Inferior parietal cortex (tissue), 1 donor: ENCODE data around the gene NINL.
"Not testable (repeated sequence)": the region's sequence is repeated elsewhere in the genome, so short reads cannot be mapped to it uniquely, and the experiment has no call there.

Experiments
- DNase-seq: peaks from one replicate; pipeline ENCODE4 v3.0.0-alpha.2; 2016; ENCODE audit errors: extremely low spot score

The NINL gene

GRCh38 chr20:25592135-25592852 lies 7.0 kb upstream of the NINL start:
- DNase-seq = no peak

GRCh38 chr20:25590778-25591177 lies 5.4 kb upstream of the NINL start:
- DNase-seq = not testable (repeated sequence)

DNA sequence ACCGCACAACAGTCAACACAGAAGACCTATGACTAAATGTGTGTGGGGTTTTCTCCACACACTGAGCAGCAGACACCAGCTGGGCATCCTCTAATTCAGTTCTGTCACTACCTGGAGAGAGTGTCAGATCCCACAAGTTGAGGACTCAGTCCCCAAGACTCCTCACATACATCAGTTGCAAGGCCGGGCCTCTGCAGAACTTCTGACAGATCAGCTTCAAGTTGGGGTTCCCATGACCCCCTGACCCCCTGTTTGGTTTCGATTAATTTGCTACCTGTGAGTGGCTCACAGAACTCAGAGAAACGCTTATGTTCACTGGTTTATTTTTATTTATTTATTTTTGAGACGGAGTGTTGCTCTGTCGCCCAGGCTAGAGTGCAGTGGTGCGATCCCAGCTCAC lies 3.2 kb upstream of the NINL start:
- no peak for DNase-seq

DNA sequence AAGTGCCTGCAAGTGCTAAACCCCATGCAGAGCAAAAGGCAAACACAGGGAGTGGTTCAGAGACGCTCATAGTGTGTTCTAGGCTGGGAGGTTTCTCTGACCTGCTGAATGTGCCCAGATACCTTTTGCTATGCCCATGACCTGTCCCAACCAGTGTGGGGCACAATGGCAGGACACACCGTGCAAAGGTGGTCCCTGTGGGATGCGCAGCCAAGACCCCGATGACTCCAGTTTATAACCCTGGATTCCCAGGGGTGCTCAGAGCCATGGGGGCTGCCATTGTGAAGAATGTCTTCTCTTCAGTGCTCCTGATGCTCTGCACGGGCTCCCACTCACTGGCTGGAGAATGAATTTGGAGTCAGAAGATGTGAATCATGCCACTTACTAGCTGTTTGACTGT lies 2.2 kb upstream of the NINL start:
- DNase-seq = no peak

DNA sequence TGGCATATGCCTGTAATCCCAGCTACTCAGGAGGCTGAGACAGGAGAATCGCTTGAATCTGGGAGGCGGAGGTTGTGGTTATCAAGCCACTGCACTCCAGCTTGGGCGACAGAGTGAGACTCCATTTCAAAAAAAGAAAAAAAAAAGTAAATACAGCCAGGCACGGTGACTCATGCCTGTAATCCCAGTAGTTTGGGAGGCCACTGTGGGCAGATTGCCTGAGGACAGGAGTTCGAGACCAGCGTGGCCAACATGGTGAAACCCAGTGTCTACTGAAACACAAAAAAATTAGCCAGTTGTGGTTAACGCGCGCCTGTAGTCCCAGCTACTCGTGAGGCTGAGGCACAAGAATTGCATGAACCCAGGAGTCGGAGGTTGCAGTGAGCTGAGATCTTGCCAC lies 1.5 kb upstream of the NINL start:
- no peak for DNase-seq

DNA sequence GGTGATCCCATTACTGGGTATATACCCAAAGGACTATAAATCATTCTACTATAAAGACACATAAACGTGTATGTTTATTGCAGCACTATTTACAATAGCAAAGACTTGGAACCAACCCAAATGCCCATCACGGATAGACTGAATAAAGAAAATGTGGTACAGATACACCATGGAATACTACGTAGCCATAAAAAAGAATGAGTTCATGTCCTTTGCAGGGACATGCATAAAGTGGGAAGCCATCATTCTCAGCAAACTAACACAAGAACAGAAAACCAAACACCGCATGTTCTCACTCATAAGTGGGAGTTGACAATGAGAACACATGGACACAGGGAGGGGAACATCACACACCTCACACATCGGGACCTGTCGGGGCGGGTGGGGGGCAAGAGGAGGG lies 1.7 kb downstream of the NINL start:
- DNase-seq = not testable (repeated sequence)

DNA sequence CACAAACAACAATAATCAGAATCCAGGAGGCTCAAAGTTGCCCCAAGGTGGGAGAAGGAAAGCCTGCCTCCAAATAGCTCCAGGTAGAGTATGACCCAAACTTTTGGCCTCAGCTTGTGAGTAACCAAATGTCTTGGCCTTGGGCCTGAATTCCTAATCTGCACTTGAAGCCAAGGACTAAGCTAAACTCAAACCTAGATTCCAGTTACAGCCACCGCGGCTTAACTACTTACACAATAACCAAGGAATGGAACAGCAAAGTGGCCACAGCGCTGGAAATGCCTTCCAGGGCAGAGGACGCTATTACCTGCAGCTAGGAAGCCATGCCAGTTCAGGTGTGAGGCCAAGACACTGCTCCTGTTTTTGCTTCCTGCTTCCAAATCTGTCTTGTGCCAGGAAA lies 4.6 kb downstream of the NINL start:
- no peak for DNase-seq

DNA sequence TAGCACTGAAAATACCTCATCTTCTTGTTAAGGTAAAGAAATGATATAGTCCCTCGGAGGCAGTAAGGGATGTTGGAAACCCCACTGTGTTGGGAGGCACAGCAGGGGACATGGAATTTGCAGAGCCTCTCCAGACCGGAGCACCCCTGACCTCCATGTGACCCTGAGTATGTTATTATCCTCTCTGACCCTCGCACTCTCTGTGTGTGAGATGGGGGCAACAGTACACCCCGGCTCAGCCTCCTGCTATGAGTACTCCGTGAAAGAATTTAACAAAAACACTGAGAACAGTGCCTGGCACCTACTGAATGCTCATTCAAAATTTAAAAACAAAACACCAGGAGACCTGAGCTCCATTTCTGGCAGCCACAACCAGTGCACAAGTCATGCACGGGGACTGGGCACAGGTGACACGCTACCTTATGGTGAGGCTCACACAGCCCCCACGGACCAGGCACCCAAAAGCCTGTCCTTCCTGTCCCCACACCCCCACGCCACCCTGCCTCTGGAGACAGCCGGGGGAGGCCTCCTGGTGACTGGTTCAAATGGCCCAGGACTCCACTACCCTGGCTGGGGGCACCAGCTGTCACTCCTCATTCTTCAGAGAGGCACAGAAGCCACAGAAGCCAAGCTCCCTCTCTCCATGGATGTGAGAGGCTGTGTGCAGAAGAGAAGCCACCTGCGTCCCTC lies 6.1 kb downstream of the NINL start:
- DNase-seq = no peak

DNA sequence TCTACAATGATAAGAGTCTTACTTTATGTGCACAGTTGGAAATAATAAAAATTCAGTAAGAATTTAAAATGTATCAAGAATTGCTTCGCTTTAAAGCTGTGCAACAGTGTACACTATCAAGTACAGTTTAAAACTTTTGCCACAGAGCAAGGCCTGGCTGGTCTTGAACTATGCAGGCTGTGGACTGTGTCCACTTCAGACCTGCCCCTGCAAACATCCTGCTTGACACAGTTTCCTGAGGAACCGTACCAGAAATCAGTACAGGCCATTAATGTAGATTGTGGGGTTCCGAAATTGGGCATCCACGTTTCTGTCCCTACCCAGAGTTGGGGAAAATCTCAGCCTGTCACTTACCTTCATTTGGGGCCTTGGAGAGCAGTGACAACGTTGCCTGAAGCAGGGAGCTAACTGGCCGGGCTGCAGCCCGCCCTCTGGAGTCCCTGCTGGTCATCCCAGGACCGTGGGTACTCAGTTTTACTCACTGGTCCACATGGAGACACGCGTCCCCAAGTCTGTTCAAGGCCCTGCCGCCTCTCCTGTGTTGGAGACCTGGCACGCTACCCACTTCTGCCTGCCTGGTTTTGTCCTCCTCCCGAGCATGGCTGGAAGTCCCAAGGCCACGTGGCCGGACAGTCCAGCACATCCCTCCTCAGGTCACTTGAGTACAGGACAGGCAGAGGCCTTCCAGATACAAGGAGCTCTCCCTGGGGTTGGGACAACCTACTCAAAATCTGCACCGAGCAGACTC lies 8.4 kb downstream of the NINL start:
- DNase-seq = no peak

GRCh38 chr20:25574411-25574810 lies 10.9 kb downstream of the NINL start:
- DNase-seq = no peak

DNA sequence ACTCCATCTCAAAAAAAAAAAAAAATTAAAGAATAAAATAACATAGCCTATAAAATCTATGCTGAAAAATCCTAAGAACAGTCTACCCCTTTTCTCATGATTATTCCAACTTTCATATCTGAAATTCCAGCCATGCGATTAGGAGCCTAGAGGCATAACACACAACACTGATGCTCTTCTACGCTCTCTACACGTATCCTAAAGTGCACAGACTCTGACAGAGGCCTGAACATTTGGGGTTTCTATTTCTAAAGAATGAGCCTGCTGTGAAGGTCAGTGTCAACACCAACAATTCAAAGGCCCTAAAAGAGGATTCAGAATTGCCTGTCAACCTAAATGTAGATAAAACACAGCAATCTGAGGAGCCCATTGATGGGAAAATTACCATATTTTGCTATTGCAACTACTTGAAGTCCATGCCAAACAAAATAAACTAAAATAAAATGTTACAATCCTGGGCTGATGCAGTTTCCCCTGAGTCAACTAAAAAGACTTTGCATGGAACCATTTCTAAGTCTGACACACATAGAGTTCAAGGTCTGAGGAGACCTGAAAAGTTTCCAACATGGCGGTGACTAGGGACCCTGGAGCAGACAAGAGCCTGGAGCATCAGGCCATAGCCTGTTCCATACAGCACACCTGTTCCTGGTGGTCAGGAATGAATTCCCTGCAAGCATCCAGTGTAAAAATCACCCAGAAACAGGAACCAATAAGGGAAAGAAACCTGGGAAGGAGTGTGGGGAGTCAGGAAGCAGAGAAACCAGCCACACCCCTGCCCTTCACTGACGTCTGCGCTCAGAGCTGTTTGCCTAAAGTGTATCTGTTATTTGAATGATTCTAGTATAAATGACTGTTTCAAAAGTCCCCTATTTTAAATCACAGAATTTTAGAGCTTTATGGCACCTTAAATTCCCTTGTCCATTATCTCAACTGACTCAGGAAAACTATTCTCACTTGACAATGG lies 11.8 kb downstream of the NINL start:
- no peak for DNase-seq

DNA sequence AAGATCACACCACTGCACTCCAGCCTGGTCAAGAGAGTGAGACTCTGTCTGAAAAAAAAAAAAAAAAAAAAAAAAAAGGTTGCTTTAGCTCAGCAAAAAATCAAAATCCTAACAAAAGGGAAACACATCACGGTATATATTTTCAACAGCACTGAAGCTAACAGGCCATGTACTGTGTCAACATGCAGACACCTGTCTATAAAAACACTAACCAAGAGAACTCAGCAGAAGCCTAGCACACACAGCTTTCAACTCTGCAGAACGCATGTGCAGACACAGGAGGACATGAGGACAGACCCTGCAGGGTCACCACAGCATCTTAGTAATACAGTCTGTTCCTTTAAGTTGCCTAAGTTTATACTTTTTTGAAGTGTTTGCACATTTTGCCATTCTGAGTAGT lies 13.5 kb downstream of the NINL start:
- no peak for DNase-seq

DNA sequence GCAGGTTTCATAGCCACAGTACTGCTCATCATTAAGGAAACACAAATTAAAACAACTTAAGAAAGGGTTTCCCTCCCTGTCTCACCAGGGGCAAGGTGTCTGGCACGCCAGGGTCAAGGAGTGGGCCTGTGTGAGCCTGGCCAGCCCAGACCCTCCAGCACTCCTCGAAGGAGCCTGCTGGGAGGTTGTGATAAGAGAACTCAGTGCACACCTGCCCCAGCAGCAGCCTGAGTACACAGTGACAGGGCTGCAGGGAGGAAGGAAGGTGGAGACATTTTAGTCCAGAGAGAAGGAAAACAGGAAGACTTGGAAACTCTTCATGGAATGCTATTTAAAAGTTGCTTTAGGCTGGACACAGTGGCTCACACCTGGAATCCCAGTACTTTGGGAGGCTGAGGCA lies 14.1 kb downstream of the NINL start:
- no peak for DNase-seq

GRCh38 chr20:25570148-25570530 lies 15.2 kb downstream of the NINL start:
- DNase-seq = no peak

DNA sequence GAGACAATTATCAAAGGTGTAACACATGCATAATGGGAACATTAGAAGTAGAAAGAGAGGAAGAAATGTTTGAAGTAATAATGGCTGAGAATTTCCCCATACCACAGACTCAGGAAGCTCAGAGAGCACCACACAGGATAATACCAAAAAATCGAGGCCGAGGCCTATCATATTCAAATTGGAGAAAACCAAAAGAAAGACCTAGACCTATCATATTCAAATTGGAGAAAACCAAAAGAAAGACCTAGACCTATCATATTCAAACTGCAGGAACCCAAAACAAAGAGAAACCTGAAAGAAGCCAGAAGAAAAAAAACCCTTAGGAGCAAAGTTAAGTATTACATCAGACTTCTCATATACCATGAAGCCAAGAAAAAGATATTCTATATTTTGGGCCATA lies 18.0 kb downstream of the NINL start:
- DNase-seq = no peak

DNA sequence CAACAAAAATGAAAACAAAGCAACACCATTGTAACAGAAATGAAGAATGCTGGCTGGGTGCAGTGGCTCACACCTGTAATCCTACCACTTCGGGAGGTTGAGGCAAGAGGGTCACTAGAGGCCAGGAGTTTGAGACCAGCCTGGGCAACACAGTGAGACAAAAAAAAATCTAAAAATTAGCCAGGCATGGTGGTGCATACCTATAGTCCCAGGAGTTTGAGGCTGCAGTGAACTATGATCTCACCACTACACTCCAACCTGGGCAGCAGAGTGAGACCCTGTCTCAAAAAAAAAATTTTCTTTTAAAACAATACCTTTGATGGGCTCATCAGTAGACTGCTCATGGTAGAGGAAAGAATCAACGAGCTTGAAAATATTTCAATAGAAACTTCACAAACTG lies 18.5 kb downstream of the NINL start:
- DNase-seq = no peak

DNA sequence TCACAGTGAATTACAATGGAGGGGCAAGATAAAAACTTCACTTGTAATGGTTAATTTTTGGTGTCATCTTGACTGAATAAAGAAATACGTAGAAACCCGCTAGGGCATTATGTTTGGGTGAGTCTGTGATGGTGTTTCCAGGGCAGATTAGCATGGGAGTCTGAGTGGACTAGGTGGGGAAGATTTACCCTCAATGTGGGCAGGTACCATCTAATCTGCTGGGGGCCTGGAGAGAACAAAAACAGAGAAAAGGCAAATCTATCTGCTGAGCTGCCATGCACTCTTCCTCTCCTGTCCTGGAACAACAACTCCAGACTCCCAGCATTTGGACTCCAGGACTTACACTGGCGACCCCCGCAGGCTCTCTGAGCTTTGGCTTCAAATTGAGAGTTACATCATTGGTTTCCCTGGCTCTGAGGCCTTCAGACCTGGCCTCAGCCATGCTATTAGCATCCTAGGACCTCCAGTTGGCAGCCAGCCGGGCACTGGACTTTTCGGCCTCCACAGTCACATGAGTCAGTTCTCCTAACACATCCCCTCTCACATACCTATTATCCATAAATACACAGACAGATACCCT lies 19.7 kb downstream of the NINL start:
- no peak for DNase-seq

- no peak for DNase-seq
Observed at GRCh38 chr20:25563876-25564275, 21.5 kb downstream of the NINL start.

DNA sequence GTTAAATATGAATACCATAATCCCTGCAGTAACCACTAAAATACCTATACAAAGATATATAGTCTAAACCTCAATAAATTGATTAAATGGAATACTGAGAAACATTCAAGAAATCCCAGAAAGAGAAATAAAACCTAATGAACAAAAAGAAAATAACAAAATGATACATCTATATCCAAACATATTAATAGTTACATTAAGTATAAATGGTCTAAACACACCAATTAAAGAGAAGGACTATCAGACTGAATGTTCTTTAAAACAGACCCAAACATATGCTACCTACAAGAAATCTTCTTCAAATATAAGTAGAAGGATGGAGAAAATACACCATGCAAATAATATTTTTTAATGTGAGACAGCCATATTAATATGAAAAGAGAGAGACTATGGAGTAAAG lies 22.0 kb downstream of the NINL start:
- no peak for DNase-seq

DNA sequence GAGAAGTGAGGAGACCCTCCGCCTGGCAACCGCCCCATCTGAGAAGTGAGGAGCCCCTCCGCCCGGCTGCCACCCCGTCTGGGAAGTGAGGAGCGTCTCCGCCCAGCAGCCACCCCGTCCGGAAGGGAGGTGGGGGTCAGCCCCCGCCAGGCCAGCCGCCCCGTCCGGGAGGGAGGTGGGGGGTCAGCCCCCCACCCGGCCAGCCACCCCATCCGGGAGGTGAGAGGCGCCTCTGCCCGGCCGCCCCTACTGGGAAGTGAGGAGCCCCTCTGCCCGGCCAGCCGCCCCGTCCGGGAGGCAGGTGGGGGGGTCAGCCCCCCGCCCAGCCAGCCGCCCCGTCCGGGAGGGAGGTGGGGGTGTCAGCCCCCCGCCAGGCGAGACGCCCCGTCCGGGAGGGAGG lies 23.6 kb downstream of the NINL start:
- not testable (repeated sequence) for DNase-seq

DNA sequence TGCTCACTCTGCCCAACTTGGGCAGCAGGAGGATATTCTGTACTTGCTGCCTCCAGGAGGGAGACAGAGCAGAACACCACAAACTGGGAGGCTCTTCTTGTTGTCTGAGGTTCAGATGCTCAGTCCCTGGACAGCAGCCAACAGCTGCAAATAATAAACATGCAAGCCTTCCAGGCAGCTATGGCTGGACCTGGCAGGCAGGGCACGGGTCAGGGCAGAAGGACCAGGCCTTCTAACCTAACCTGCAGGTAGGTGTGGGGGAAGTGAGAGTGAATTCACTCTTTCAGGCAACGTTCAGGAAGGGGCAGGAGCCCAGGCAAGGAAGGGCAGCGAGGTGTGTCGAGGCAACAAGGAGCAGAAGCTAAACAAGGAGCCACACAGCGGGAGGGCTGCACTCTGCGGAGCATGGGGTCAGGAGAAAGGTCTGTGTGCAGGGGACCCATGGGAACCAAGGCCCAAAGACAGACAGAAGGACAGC lies 31.5 kb downstream of the NINL start:
- DNase-seq = no peak
